Prostate gland (tissue), 2 donors: ENCODE data around the gene SLC23A1. TPM values are rescaled to one million over a fixed set of nuclear protein-coding genes. Genes with fewer than 3 reads are reported as not detected.

Experiments used
- DNase-seq: peaks from one replicate; pipeline ENCODE4 v3.0.0-alpha.2; 2019; ENCODE audit warnings: low spot score
- H3K27ac ChIP-seq, 2 donors: fragments of 200-600 bp; sonication (generic); 2 replicates each; pipeline ENCODE4 v1.5.1; 2017 to 2019
- H3K27me3 ChIP-seq: fragments of 200-600 bp; sonication (generic); replicated peaks from 2 replicates; pipeline ENCODE4 v1.5.1; 2019; ENCODE audit not compliant: insufficient read depth
- H3K36me3 ChIP-seq, 2 donors: fragments of 200-600 bp; sonication (generic); 1 replicate in 1 of 2; 2 replicates in 1 of 2; pipeline versions ENCODE4 v1.5.1 to v1.8.1; 2017 to 2019
- H3K4me1 ChIP-seq: fragments of 200-600 bp; sonication (generic); replicated peaks from 2 replicates; pipeline ENCODE4 v1.5.1; 2019
- H3K4me3 ChIP-seq, 2 donors: fragments of 200-600 bp; sonication (generic); 2 replicates each; pipeline ENCODE4 v1.5.1; 2017 to 2019
- H3K9me3 ChIP-seq: fragments of 200-600 bp; sonication (generic); 2 replicates; pipeline ENCODE4 v1.5.1; 2017
- POLR2A ChIP-seq: fragments of 450-650 bp; IDR thresholded peaks from one replicate; pipeline ENCODE4 v1.6.1; 2016; ENCODE audit warnings: antibody characterized with exemption, mild to moderate bottlenecking
- POLR2AphosphoS5 ChIP-seq: sonication (generic); formaldehyde crosslinking; IDR thresholded peaks from one replicate; pipeline ENCODE4 v1.6.1; 2017; ENCODE audit warnings: antibody characterized with exemption
- WGBS: methylation state at CpG from one replicate; pipeline ENCODE4 v1.1.5; 2018; 5-methylcytosine and 5-hydroxymethylcytosine counted together
- intact Hi-C: fragments of 100-400 bp; cut with DNase I; formaldehyde crosslinking; loops from one replicate; pipeline ENCODE4 v1.14.2; 2022
- total RNA-seq, 2 donors: library from RNA; depleted of rRNA; stranded (reverse); fragments of >200 nt; gene quantifications; one replicate each; pipeline ENCODE4 v1.1.0, GENCODE V29; 2016
- TF ChIP-seq, protein P1 (sequence below), 4 experiments: fragments of 200-600 bp in 2 of 4; fragments of 450-650 bp in 2 of 4; sonication (generic) in 2 of 4; IDR thresholded peaks; 1 replicate in 3 of 4; 2 replicates in 1 of 4; pipeline ENCODE4 v1.5.1; 2016 to 2019; ENCODE audit warnings: antibody characterized with exemption in 4 of 4, mild to moderate bottlenecking in 2 of 4, moderate library complexity in 2 of 4

SLC23A1 gene
- total RNA-seq, 2 donors from 2014 or later, result 11.5 to 26.3 TPM

DNA sequence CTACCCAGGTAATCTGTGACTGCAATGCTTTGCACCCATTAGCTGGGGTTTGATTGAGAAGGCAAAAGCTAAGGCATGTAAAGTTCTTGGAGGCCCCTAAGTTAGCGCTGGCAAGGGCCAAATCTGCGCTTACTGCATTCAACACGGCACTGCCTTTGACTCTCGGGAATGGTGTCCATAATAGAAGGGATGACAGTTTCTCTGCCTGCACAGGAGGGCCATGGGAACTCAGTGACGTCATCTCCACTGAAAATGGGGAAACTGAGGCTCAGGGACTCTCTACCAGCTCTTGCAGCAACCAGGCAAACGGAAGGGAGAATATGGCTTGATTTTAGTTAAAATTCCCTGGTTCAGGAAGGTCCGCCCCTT is 20.3 kb upstream of the SLC23A1 start:
- Histone ChIP-seq H3K27ac (peak overlapping the region; percentile 89 to 94), H3K27me3 (no peaks in the 10 kb centered on the region), H3K9me3 (no peaks in the 10 kb centered on the region), H3K36me3 (no peaks in the 10 kb centered on the region), H3K4me1 (peaks cover 4% of the 10 kb centered on the region), H3K4me3 (peak overlapping the region; percentile 43 to 45)
- DNase-seq, result no peak
- TF ChIP-seq, protein P1, sequence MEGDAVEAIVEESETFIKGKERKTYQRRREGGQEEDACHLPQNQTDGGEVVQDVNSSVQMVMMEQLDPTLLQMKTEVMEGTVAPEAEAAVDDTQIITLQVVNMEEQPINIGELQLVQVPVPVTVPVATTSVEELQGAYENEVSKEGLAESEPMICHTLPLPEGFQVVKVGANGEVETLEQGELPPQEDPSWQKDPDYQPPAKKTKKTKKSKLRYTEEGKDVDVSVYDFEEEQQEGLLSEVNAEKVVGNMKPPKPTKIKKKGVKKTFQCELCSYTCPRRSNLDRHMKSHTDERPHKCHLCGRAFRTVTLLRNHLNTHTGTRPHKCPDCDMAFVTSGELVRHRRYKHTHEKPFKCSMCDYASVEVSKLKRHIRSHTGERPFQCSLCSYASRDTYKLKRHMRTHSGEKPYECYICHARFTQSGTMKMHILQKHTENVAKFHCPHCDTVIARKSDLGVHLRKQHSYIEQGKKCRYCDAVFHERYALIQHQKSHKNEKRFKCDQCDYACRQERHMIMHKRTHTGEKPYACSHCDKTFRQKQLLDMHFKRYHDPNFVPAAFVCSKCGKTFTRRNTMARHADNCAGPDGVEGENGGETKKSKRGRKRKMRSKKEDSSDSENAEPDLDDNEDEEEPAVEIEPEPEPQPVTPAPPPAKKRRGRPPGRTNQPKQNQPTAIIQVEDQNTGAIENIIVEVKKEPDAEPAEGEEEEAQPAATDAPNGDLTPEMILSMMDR (IDR thresholded peaks at IDR 0.05), result no peak
- TF ChIP-seq POLR2AphosphoS5, result no peak
- TF ChIP-seq POLR2A, result no peak
- intact Hi-C loops, result no loop called here
- 17% methylated on average over 7 of the region's 7 CpGs for WGBS

DNA sequence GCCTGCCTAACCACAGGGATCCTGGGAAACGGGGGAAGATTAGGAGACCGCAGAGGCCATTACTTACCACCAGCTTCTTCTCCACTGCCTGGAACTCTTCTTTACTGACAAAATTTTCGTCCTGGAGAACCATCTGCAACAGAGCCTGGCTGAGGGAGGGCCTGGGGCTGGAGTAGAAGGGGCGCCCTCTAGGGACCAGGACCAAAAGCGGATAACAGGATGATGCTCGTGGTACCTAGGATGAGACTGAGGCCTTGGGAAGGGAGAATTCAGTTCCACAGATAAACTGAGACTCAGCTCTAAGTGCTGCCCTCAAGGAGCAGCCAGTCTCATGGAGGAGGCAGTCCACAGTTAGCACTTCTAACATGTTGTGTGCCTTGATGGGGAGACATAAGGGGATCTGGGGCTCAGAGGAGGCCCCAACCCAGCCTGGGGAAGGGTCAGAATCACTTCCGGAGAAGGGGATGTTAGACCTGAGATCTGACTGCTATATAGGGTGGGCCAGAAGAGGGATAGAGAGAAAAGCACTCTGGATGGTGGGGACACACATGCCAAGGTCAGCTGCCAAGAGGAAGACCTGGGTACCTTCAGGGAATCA is 19.6 kb upstream of the SLC23A1 start:
- no peaks in the 10 kb centered on the region for H3K9me3 ChIP-seq
- no peak for DNase-seq
- TF ChIP-seq, protein P1 (IDR thresholded peaks at IDR 0.05), result no peak
- TF ChIP-seq POLR2AphosphoS5 (no peak), POLR2A (no peak)
- intact Hi-C loops, result no loop called here
- WGBS, result 78% methylated on average over 7 of the region's 7 CpGs
- no peak overlapping the region for H3K4me3 ChIP-seq
- H3K36me3 ChIP-seq, result no peaks in the 10 kb centered on the region
- no peaks in the 10 kb centered on the region for H3K27me3 ChIP-seq
- H3K27ac ChIP-seq, result peak overlapping the region; percentile 89 to 94
- peaks cover 4% of the 10 kb centered on the region for H3K4me1 ChIP-seq

DNA sequence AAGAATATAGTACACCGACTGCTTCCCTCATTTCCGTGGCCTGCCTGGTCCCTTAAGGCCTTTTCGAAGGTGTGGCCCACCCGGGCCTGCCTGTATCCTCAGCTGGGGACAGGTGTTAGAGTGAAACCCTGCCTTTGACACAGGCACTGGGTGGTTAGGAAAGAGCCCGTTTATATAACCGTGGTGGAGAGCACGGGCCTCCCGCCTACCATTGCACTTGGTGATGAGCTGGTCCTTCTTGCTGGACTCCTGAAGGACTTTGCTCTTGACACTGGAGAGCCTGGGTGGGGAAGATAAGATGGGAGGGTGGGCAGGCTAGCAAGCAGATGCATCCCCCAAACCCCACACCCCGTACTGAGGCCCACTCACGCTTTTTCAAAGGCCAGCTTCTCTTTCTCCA is 18.4 kb upstream of the SLC23A1 start:
- WGBS, result 91% methylated on average over 10 of the region's 10 CpGs
- Histone ChIP-seq H3K4me3 (no peak overlapping the region), H3K4me1 (peaks cover 4% of the 10 kb centered on the region), H3K9me3 (no peaks in the 10 kb centered on the region), H3K27ac (no peak overlapping the region), H3K27me3 (no peaks in the 10 kb centered on the region), H3K36me3 (no peaks in the 10 kb centered on the region)
- intact Hi-C loops, result no loop called here
- TF ChIP-seq, protein P1 (IDR thresholded peaks at IDR 0.05), result no peak
- TF ChIP-seq POLR2AphosphoS5, result no peak
- TF ChIP-seq POLR2A, result no peak
- DNase-seq, result no peak

DNA sequence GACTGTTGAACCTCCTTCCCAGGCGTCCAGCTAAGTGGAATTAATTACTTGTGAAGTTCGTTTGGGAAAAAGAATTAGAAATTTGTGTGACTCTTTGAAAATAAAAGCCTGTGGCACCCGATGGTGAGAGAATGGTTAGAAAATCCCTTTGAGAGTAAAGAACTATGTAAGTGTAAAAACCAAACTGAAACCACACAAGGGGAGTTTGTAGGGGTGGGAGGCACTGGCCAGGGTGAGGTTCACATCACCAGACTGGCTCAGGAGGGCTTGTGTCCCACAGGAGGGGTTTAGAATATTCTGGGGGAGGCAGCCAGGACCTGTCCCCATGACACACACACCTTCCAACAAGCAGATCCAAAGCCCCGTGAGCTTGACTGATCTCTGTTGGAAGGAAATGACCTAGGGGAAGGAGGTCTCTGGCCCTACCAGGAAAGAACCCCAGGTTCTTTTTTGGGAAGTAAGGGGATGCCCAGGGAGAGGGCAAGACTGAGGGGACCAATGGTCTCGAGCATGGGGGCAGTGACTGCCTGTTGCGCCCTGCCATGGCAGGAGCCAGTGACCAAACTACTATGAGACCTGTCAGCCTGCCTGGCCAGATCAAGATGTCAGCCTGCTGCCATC is 16.5 kb upstream of the SLC23A1 start:
- Histone ChIP-seq H3K36me3 (no peaks in the 10 kb centered on the region), H3K9me3 (no peaks in the 10 kb centered on the region), H3K27me3 (no peaks in the 10 kb centered on the region), H3K4me3 (no peak overlapping the region), H3K27ac (no peak overlapping the region), H3K4me1 (peaks cover 4% of the 10 kb centered on the region)
- intact Hi-C loops, result no loop called here
- TF ChIP-seq POLR2A (no peak), POLR2AphosphoS5 (no peak)
- TF ChIP-seq, protein P1 (IDR thresholded peaks at IDR 0.05), result no peak
- 90% methylated on average over 6 of the region's 6 CpGs for WGBS
- DNase-seq, result no peak

DNA sequence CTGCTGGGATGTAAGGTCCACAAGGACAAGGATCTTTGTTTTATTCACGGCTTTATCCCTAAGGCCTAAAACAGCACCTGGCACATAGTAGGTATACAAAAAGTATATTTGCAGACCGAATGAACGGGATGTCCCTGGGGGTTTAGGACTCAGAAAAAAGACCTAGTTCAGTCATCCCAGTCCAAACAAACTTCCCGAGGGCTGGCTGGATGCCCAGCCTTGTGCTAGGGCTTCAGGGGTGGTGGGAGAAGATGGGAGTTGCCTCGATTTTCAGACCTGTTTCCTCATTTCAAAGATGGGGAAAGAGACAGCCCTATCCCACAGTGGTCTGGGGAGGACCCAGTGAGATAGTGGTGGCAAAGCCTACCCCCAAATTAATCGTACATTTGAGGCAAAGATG is 14.8 kb upstream of the SLC23A1 start:
- Histone ChIP-seq H3K4me1 (peaks cover 13% of the 10 kb centered on the region), H3K36me3 (no peaks in the 10 kb centered on the region), H3K4me3 (no peak overlapping the region), H3K9me3 (no peaks in the 10 kb centered on the region), H3K27ac (no peak overlapping the region), H3K27me3 (no peaks in the 10 kb centered on the region)
- intact Hi-C loops, result no loop called here
- 33% methylated on average over 6 of the region's 6 CpGs for WGBS
- TF ChIP-seq POLR2A (no peak), POLR2AphosphoS5 (no peak)
- TF ChIP-seq, protein P1 (IDR thresholded peaks at IDR 0.05), result no peak
- no peak for DNase-seq
